CD4-positive, alpha-beta T cell treated with Interleukin-1 beta for 1 hour (primary cell): Measurements from ENCODE around the gene ITGA4.

ENCODE experiments used
- DNase-seq, 2 donors: peaks; one replicate each; pipeline ENCODE4 v3.0.0-alpha.2; 2020 to 2022

The ITGA4 gene

GRCh38 chr2:181517685-181518301 lies 60.6 kb downstream of the ITGA4 start:
- peak in 1 of 2 donors; percentile 6 for DNase-seq

- DNase-seq: no peak
These were observed 63.1 kb downstream of the ITGA4 start for GRCh38 chr2:181520253-181520652.

- no peak for DNase-seq
These were observed 66.6 kb downstream of the ITGA4 start for GRCh38 chr2:181523756-181524155.

GRCh38 chr2:181526014-181526413 lies 68.8 kb downstream of the ITGA4 start:
- DNase-seq: no peak

- DNase-seq: no peak
These were observed 69.9 kb downstream of the ITGA4 start for GRCh38 chr2:181527058-181527457.

- no peak for DNase-seq
These were observed 71.3 kb downstream of the ITGA4 start for GRCh38 chr2:181528441-181528840.

GRCh38 chr2:181536730-181537129 lies 79.5 kb downstream of the ITGA4 start:
- DNase-seq: no peak

GRCh38 chr2:181540421-181540820 lies 83.2 kb downstream of the ITGA4 start:
- no peak for DNase-seq

- DNase-seq: no peak
These were observed 85.0 kb downstream of the ITGA4 start for GRCh38 chr2:181542170-181542569.

- no peak for DNase-seq
These were observed 88.9 kb downstream of the ITGA4 start for GRCh38 chr2:181546086-181546485.

- no peak for DNase-seq
These were observed 95.6 kb downstream of the ITGA4 start for GRCh38 chr2:181552808-181553207.

- DNase-seq: no peak
These were observed 96.1 kb downstream of the ITGA4 start for GRCh38 chr2:181553244-181553643.

- DNase-seq: no peak
These were observed 97.1 kb downstream of the ITGA4 start for GRCh38 chr2:181554061-181554830.

- DNase-seq: no peak
These were observed 101.2 kb downstream of the ITGA4 start for GRCh38 chr2:181558371-181558770.

GRCh38 chr2:181563101-181563692 lies 106.0 kb downstream of the ITGA4 start:
- DNase-seq: no peak

GRCh38 chr2:181566334-181567032 lies 109.3 kb downstream of the ITGA4 start:
- DNase-seq: no peak

GRCh38 chr2:181570059-181570458 lies 112.9 kb downstream of the ITGA4 start:
- no peak for DNase-seq

GRCh38 chr2:181570833-181571661 lies 113.9 kb downstream of the ITGA4 start:
- no peak for DNase-seq

- DNase-seq: no peak
These were observed 116.1 kb downstream of the ITGA4 start for GRCh38 chr2:181573140-181573736.

GRCh38 chr2:181574321-181574720 lies 117.1 kb downstream of the ITGA4 start:
- DNase-seq: no peak

- DNase-seq: no peak
These were observed 118.0 kb downstream of the ITGA4 start for GRCh38 chr2:181575024-181575649.

- DNase-seq: no peak
These were observed 118.5 kb downstream of the ITGA4 start for GRCh38 chr2:181575650-181576025.
